H1 (cell line): Measurements from ENCODE around the gene ENO3. TPM values are rescaled to one million over a fixed set of nuclear protein-coding genes. Genes with fewer than 3 reads are reported as not detected.

Experiments used
- CEBPB ChIP-seq: IDR thresholded peaks from 2 replicates; pipeline ENCODE4 v1.6.1; 2012; ENCODE audit warnings: low read depth, low read length
- EZH2 ChIP-seq: fragments of 200-600 bp; sonication (generic); IDR thresholded peaks from 2 replicates; pipeline ENCODE4 v1.7.1; 2012; ENCODE audit warnings: low read depth, mild to moderate bottlenecking, moderate library complexity, low read length, inconsistent platforms; ENCODE audit not compliant: severe bottlenecking
- SIN3A ChIP-seq, 2 experiments: IDR thresholded peaks in 1 of 2; conservative IDR thresholded peaks in 1 of 2; 2 replicates each; pipeline ENCODE4 v1.6.1; 2011 to 2012; ENCODE audit warnings: low read length in 2 of 2, improper control_type of control experiment in 1 of 2, low read depth in 1 of 2, mild to moderate bottlenecking in 1 of 2
- TBP ChIP-seq: IDR thresholded peaks from 2 replicates; pipeline ENCODE4 v1.6.1; 2011; ENCODE audit warnings: low read depth, low read length, improper control_type of control experiment
- USF2 ChIP-seq: IDR thresholded peaks from 2 replicates; pipeline ENCODE4 v1.6.1; 2011; ENCODE audit warnings: low read length, improper control_type of control experiment
- polyA plus RNA-seq, 7 experiments: library from polyadenylated mRNA; depleted of rRNA in 3 of 7; stranded (reverse) in 5 of 7; unstranded in 2 of 7; fragments of >200 nt in 5 of 7; fragments of 200-250 nt in 2 of 7; gene quantifications; 1 replicate in 5 of 7; 2 replicates in 1 of 7; 4 replicates in 1 of 7; pipeline versions ENCODE4 v1.2.1 to v1.2.3, GENCODE V29; 2011 to 2013; ENCODE audit warnings: missing spikeins in 2 of 7, mixed read lengths in 2 of 7
- total RNA-seq: library from RNA; stranded (reverse); fragmentation: NEBNext Ultra II Directional; extraction: Animal tissue kit (Norgen Biotek cat#: 25700); gene quantifications from 2 replicates; pipeline ENCODE4 v1.2.1, GENCODE V29; 2021

The ENO3 gene
- total and polyA plus RNA-seq, 2 of the 8 experiments (the other 6 are each of a cell fraction or from before 2014, with no cell fraction given), result 25.0 to 25.7 TPM

- TF ChIP-seq USF2 (no peak), SIN3A (conservative IDR thresholded peaks at IDR 0.05 in 1 of 2, IDR thresholded peaks at IDR 0.05 in 1 of 2; ENCODE audit: low read depth in 1 of 2, low read length in 2 of 2) (peak; percentile 56 to 83; a peak in 2 of 4 replicates), TBP (peak; percentile 16; the same call in 1 of the 2 replicates), CEBPB (peak; percentile 67), EZH2 (no peak)
- TF ChIP-seq, all 59 proteins: peak for 12
Measured at GRCh38 chr17:4948166-4948930, 2.6 kb upstream of the ENO3 start, which contains the start of gene PFN1 (continued).
